ENCODE measurements around the gene LRBA.

The LRBA gene

GRCh38 chr4:150739591-150739990 is 275.5 kb downstream of the LRBA start:
- TF ChIP-seq CTCF (IDR thresholded peaks at IDR 0.05; ENCODE audit: low read length, missing control alignments) = no peak
- DNase-seq (ENCODE audit: low read depth) = no peak
- H3K4me3 ChIP-seq (replicated peaks; ENCODE audit: low read depth, low read length) = no peak overlapping the region

GRCh38 chr4:150725957-150726523 is 289.0 kb downstream of the LRBA start:
- H3K4me3 ChIP-seq (replicated peaks; ENCODE audit: low read depth, low read length) = no peak overlapping the region
- no peak for TF ChIP-seq CTCF (IDR thresholded peaks at IDR 0.05; ENCODE audit: low read length, missing control alignments)
- no peak for DNase-seq (ENCODE audit: low read depth)

GRCh38 chr4:150723727-150724411 is 291.2 kb downstream of the LRBA start:
- no peak overlapping the region for H3K4me3 ChIP-seq (replicated peaks; ENCODE audit: low read depth, low read length)
- no peak for TF ChIP-seq CTCF (IDR thresholded peaks at IDR 0.05; ENCODE audit: low read length, missing control alignments)
- no peak for DNase-seq (ENCODE audit: low read depth)

GRCh38 chr4:150722908-150723362 is 292.1 kb downstream of the LRBA start:
- TF ChIP-seq CTCF (IDR thresholded peaks at IDR 0.05; ENCODE audit: low read length, missing control alignments) = peak; percentile 37
- peak; percentile 85 for DNase-seq (ENCODE audit: low read depth)
- no peak overlapping the region for H3K4me3 ChIP-seq (replicated peaks; ENCODE audit: low read depth, low read length)

- no peak overlapping the region for H3K4me3 ChIP-seq (replicated peaks; ENCODE audit: low read depth, low read length)
- peak; percentile 34 for DNase-seq (ENCODE audit: low read depth)
- no peak for TF ChIP-seq CTCF (IDR thresholded peaks at IDR 0.05; ENCODE audit: low read length, missing control alignments)
Observed at GRCh38 chr4:150720973-150721518, 294.0 kb downstream of the LRBA start.

- no peak overlapping the region for H3K4me3 ChIP-seq (replicated peaks; ENCODE audit: low read depth, low read length)
- TF ChIP-seq CTCF (IDR thresholded peaks at IDR 0.05; ENCODE audit: low read length, missing control alignments) = no peak
- no peak for DNase-seq (ENCODE audit: low read depth)
Observed at GRCh38 chr4:150717952-150718351, 297.1 kb downstream of the LRBA start.

Data from fibroblast of pulmonary artery (primary cell).